Measurements from ENCODE around the gene CFAP52.
A peak's percentile ranks its signal among the peaks of the same experiment; 100 is the strongest.
"Not testable (repeated sequence)": the region's sequence is repeated elsewhere in the genome, so short reads cannot be mapped to it uniquely, and the experiment has no call there.

Gene CFAP52

GRCh38 chr17:9571201-9571600 lies 5.2 kb upstream of the CFAP52 start:
- DNase-seq, result no peak

GRCh38 chr17:9575381-9576101 lies 901 bp upstream of the CFAP52 start, which contains the start of gene STX8:
Gene STX8 (minus strand): TSS chr17:9575820. CDS start chr17:9575808, 12 bp downstream.
- DNase-seq, result peak; percentile 43

GRCh38 chr17:9577373-9577709 lies 899 bp downstream of the CFAP52 start:
- DNase-seq, result no peak

- DNase-seq, result no peak
Measured at GRCh38 chr17:9587969-9588656, 11.7 kb downstream of the CFAP52 start.

- DNase-seq, result no peak
Measured at GRCh38 chr17:9594065-9594464, 17.6 kb downstream of the CFAP52 start.

- DNase-seq, result not testable (repeated sequence)
Measured at GRCh38 chr17:9597638-9598037, 21.2 kb downstream of the CFAP52 start.

GRCh38 chr17:9598661-9599060 lies 22.2 kb downstream of the CFAP52 start:
- DNase-seq, result no peak

GRCh38 chr17:9604583-9604982 lies 28.1 kb downstream of the CFAP52 start:
- not testable (repeated sequence) for DNase-seq

GRCh38 chr17:9606453-9606852 lies 30.0 kb downstream of the CFAP52 start:
- DNase-seq, result no peak

- DNase-seq, result not testable (repeated sequence)
Measured at GRCh38 chr17:9607058-9607457, 30.6 kb downstream of the CFAP52 start.

GRCh38 chr17:9611557-9611956 lies 35.1 kb downstream of the CFAP52 start:
- DNase-seq, result no peak

- no peak for DNase-seq
Measured at GRCh38 chr17:9612006-9612405, 35.6 kb downstream of the CFAP52 start.

- DNase-seq, result no peak
Measured at GRCh38 chr17:9615486-9615885, 39.0 kb downstream of the CFAP52 start.

GRCh38 chr17:9622961-9623360 lies 46.5 kb downstream of the CFAP52 start:
- DNase-seq, result no peak

- no peak for DNase-seq
Measured at GRCh38 chr17:9628509-9628908, 52.1 kb downstream of the CFAP52 start.

GRCh38 chr17:9632741-9633140 lies 56.3 kb downstream of the CFAP52 start:
- no peak for DNase-seq

- DNase-seq, result no peak
Measured at GRCh38 chr17:9635340-9635739, 58.9 kb downstream of the CFAP52 start.

- DNase-seq, result no peak
Measured at GRCh38 chr17:9636501-9636900, 60.1 kb downstream of the CFAP52 start.

GRCh38 chr17:9640388-9640787 lies 63.9 kb downstream of the CFAP52 start:
- not testable (repeated sequence) for DNase-seq

- no peak for DNase-seq
Measured at GRCh38 chr17:9643611-9644010, 67.2 kb downstream of the CFAP52 start.

- DNase-seq, result no peak
Measured at GRCh38 chr17:9644910-9645751, 68.7 kb downstream of the CFAP52 start, which contains the start of gene USP43. Gene USP43 (plus strand): TSS chr17:9645517. CDS start chr17:9645633, 116 bp downstream.

- no peak for DNase-seq
Measured at GRCh38 chr17:9645851-9646545, 69.6 kb downstream of the CFAP52 start.

- DNase-seq, result no peak
Measured at GRCh38 chr17:9646546-9646885, 70.1 kb downstream of the CFAP52 start.
